Measurements from ENCODE around the gene SNAP25. TPM values are rescaled to one million over a fixed set of nuclear protein-coding genes. Genes with fewer than 3 reads are reported as not detected.

Gene SNAP25
- total RNA-seq, 2 donors from 2014 or later: 0.67 to 2.2 TPM

DNA sequence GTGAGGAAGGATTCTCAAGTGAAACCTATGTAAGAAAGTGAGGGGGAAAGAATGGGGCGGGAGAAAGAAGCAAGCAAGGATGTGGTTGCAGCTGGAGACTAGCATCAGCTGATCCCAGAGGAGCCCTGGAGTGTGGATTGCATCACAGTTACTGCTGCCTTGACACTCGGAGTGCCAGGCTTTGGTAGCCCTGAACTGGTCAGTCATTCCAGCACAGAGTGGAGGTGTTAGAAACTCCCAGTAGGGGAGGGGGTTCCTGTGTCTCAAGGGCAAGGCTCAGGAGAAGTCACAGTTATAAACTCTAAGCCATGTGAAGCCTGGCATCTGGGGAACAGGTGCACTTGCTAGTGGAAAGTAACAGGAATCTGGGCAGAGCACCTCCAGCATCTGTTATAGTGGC lies 23.5 kb downstream of the SNAP25 start:
- no peak overlapping the region for H3K4me3 ChIP-seq
- intact Hi-C loops (cut with DNase I): no loop called here
- H3K9me3 ChIP-seq: no peaks in the 10 kb centered on the region
- no peak overlapping the region for H3K9ac ChIP-seq (ENCODE audit: low read depth in 2 of 2, low read length in 2 of 2)
- no peaks in the 10 kb centered on the region for H3K4me1 ChIP-seq
- DNase-seq: no peak
- H3K36me3 ChIP-seq: no peaks in the 10 kb centered on the region
- no peak overlapping the region for H3K27ac ChIP-seq
- TF ChIP-seq, protein P1, sequence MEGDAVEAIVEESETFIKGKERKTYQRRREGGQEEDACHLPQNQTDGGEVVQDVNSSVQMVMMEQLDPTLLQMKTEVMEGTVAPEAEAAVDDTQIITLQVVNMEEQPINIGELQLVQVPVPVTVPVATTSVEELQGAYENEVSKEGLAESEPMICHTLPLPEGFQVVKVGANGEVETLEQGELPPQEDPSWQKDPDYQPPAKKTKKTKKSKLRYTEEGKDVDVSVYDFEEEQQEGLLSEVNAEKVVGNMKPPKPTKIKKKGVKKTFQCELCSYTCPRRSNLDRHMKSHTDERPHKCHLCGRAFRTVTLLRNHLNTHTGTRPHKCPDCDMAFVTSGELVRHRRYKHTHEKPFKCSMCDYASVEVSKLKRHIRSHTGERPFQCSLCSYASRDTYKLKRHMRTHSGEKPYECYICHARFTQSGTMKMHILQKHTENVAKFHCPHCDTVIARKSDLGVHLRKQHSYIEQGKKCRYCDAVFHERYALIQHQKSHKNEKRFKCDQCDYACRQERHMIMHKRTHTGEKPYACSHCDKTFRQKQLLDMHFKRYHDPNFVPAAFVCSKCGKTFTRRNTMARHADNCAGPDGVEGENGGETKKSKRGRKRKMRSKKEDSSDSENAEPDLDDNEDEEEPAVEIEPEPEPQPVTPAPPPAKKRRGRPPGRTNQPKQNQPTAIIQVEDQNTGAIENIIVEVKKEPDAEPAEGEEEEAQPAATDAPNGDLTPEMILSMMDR (IDR thresholded peaks at IDR 0.05): no peak
- H3K27me3 ChIP-seq: no peaks in the 10 kb centered on the region

DNA sequence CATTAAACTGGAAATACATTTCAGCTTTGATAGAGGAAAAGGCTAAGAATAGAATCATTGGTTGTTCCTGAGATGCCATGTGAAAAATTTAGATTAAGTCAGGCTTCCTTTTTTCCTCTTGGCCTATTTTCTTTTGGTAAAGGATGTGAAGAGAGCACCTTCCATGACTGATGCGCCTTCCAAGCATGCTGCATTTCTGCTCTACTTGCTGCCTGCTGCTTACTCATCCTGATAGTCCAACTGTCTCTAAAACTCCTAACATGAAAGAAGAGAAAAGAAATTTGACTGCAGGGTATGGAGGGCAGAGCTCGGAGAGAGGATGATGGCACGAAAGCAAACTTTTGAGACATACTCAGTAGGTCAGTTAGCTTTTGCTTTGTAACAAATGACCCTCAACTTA lies 28.8 kb downstream of the SNAP25 start:
- Histone ChIP-seq H3K4me3 (no peak overlapping the region), H3K4me1 (no peaks in the 10 kb centered on the region), H3K27me3 (no peaks in the 10 kb centered on the region), H3K27ac (no peak overlapping the region), H3K36me3 (no peaks in the 10 kb centered on the region), H3K9ac (ENCODE audit: low read depth in 2 of 2, low read length in 2 of 2) (no peak overlapping the region), H3K9me3 (no peaks in the 10 kb centered on the region)
- DNase-seq: no peak
- TF ChIP-seq, protein P1 (IDR thresholded peaks at IDR 0.05): no peak
- intact Hi-C loops (cut with DNase I): no loop called here

DNA sequence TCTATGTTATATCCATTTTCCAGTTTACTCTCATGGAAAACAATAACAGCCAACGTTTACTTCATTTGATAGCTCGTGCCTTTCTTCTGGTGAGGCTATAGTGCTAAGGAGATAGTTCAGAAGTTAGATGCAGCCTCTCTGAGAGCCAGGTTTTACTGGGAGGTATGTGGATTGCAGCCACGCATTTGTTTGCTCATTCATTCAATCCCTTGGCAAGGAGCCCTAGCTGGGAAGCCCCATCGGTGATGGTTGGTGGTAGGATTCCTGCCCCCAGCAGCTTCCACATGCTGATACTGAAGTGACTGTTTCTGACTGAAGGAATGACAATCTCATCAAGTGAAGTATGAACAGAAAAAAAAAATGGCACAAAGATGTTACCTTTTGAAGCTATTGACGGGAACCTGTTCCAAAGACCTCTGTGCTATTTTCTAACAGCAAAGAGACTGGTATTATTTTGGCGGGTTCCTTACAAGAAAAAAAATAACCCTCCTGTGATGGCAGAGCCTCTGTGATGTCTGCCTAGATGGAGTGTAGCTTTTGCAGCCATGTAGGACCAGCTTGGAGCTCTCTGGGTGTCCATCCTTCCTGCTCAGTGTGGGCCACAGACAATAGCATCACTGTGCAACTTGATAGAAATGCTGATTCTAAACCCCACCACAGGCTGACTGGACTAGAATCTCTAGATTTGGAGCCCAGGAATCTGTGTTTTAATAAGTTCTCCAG lies 30.6 kb downstream of the SNAP25 start:
- intact Hi-C loops (cut with DNase I): no loop called here
- H3K4me3 ChIP-seq: no peak overlapping the region
- TF ChIP-seq, protein P1 (IDR thresholded peaks at IDR 0.05): no peak
- H3K27ac ChIP-seq: no peak overlapping the region
- H3K27me3 ChIP-seq: no peaks in the 10 kb centered on the region
- no peaks in the 10 kb centered on the region for H3K4me1 ChIP-seq
- H3K36me3 ChIP-seq: no peaks in the 10 kb centered on the region
- no peak for DNase-seq
- no peaks in the 10 kb centered on the region for H3K9me3 ChIP-seq
- H3K9ac ChIP-seq (ENCODE audit: low read depth in 2 of 2, low read length in 2 of 2): no peak overlapping the region

DNA sequence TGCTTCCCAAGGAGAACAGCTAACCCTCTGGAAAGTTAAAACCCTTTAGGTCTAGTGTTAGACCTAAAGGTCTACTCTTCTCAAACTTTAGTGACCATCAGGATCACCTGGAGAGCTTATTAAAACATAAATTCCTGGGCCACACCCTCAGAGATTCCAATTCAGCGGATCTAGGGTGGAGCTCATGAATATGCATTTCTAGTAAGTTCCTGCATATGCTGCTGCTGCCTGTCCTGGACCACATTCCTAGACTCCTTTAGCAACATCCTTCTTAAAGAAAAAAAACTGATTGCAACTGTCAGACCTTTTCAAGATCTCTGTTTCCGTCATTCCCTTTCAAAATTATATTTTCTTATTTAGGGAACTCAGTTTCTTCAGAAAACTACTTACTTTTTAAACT lies 31.2 kb downstream of the SNAP25 start:
- Histone ChIP-seq H3K9ac (ENCODE audit: low read depth in 2 of 2, low read length in 2 of 2) (no peak overlapping the region), H3K36me3 (no peaks in the 10 kb centered on the region), H3K27me3 (no peaks in the 10 kb centered on the region), H3K4me1 (no peaks in the 10 kb centered on the region), H3K9me3 (no peaks in the 10 kb centered on the region), H3K27ac (no peak overlapping the region), H3K4me3 (no peak overlapping the region)
- intact Hi-C loops (cut with DNase I): no loop called here
- TF ChIP-seq, protein P1 (IDR thresholded peaks at IDR 0.05): no peak
- no peak for DNase-seq

DNA sequence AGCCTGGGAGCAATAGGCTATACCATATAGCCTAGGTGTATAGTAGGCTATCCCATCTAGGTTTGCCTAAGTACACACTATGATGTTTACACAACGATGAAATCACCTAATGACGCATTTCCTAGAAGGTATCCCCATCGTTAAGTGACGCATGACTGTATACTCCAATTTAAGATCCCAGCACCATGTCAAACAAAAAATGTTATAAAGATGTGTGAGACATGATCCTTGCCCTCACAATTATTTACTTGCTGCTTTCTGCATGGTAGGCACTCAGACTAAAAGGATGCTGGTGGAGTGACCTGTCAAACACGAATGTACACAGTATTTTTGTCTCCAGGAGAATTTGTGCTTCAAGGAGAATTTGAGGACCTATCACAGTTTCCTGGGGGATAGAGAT lies 32.3 kb downstream of the SNAP25 start:
- no peak overlapping the region for H3K9ac ChIP-seq (ENCODE audit: low read depth in 2 of 2, low read length in 2 of 2)
- intact Hi-C loops (cut with DNase I): no loop called here
- no peak for DNase-seq
- no peaks in the 10 kb centered on the region for H3K36me3 ChIP-seq
- TF ChIP-seq, protein P1 (IDR thresholded peaks at IDR 0.05): no peak
- no peaks in the 10 kb centered on the region for H3K27me3 ChIP-seq
- H3K4me3 ChIP-seq: no peak overlapping the region
- no peaks in the 10 kb centered on the region for H3K4me1 ChIP-seq
- H3K27ac ChIP-seq: no peak overlapping the region
- no peaks in the 10 kb centered on the region for H3K9me3 ChIP-seq

Data from colonic mucosa (tissue), 4 donors.